ENCODE data around the gene ARID3A.

The ARID3A gene

GRCh38 chr19:924553-925086 lies 1.2 kb upstream of the ARID3A start:
- peak overlapping the region; percentile 92 for H3K4me3 ChIP-seq (ENCODE audit: low read depth, low read length)
- no peak for TF ChIP-seq CTCF (IDR thresholded peaks at IDR 0.05; ENCODE audit: borderline replicate concordance, insufficient read depth, low read depth, low read length)

GRCh38 chr19:925087-925525 lies 729 bp upstream of the ARID3A start:
- H3K4me3 ChIP-seq (ENCODE audit: low read depth, low read length): peak overlapping the region; percentile 92
- no peak for TF ChIP-seq CTCF (IDR thresholded peaks at IDR 0.05; ENCODE audit: borderline replicate concordance, insufficient read depth, low read depth, low read length)

GRCh38 chr19:926323-926588 lies 421 bp downstream of the ARID3A start:
- H3K4me3 ChIP-seq (ENCODE audit: low read depth, low read length): peak overlapping the region; percentile 92
- TF ChIP-seq CTCF (IDR thresholded peaks at IDR 0.05; ENCODE audit: borderline replicate concordance, insufficient read depth, low read depth, low read length): no peak

- H3K4me3 ChIP-seq (ENCODE audit: low read depth, low read length): peak overlapping the region; percentile 92
- TF ChIP-seq CTCF (IDR thresholded peaks at IDR 0.05; ENCODE audit: borderline replicate concordance, insufficient read depth, low read depth, low read length): no peak
Measured at GRCh38 chr19:926589-927350, 935 bp downstream of the ARID3A start.

GRCh38 chr19:927351-927779 lies 1.5 kb downstream of the ARID3A start:
- peak overlapping the region; percentile 92 for H3K4me3 ChIP-seq (ENCODE audit: low read depth, low read length)
- no peak for TF ChIP-seq CTCF (IDR thresholded peaks at IDR 0.05; ENCODE audit: borderline replicate concordance, insufficient read depth, low read depth, low read length)

- H3K4me3 ChIP-seq (ENCODE audit: low read depth, low read length): peak overlapping the region; percentile 92
- TF ChIP-seq CTCF (IDR thresholded peaks at IDR 0.05; ENCODE audit: borderline replicate concordance, insufficient read depth, low read depth, low read length): no peak
Measured at GRCh38 chr19:927780-928401, 2.1 kb downstream of the ARID3A start.

All from GM12875 (cell line).